ENCODE results near the gene SCNN1A.

Gene SCNN1A

DNA sequence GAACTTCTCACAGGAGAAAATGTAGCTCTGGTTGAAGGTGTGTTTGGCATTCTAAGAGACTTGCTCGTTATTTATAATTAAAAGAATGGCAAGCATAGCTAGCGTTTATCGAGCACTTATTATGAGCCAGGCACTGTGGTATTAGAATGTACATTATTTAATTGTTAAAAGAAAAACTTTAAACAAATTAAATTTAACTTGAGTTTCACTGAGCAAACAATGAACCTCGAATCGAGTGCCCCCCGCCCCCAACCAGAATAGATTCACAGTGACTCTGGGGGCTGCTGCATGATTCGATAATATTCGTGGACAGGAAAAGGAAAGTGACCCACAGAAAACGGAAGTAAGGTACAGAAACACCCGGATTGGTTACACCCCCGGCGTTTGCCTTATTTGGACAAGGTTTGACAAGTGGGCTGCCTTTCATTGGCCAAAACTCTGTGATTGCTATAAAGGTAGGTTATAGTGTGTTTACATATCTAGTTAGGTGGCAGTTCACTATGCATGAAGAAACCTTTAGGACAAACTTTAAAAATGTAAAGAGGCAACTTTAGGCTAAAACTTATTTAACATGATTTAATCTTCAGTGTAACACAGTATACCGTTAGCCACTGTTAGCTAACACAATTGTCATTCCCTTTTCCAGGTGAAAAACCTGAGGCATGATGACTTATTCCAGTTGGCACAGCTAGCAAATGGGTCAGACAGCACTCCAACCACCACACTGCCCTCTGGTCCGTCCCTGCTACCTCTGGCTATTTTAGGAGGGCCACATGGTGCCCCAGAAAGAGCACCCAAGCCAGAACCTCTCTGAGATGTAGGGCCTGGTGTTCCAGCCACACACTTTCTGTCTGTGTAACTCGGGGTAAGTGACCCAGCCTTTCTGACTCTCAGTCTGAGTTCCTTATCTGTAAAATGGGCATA lies 7.1 kb downstream of the SCNN1A start:
- DNase-seq, result no peak

DNA sequence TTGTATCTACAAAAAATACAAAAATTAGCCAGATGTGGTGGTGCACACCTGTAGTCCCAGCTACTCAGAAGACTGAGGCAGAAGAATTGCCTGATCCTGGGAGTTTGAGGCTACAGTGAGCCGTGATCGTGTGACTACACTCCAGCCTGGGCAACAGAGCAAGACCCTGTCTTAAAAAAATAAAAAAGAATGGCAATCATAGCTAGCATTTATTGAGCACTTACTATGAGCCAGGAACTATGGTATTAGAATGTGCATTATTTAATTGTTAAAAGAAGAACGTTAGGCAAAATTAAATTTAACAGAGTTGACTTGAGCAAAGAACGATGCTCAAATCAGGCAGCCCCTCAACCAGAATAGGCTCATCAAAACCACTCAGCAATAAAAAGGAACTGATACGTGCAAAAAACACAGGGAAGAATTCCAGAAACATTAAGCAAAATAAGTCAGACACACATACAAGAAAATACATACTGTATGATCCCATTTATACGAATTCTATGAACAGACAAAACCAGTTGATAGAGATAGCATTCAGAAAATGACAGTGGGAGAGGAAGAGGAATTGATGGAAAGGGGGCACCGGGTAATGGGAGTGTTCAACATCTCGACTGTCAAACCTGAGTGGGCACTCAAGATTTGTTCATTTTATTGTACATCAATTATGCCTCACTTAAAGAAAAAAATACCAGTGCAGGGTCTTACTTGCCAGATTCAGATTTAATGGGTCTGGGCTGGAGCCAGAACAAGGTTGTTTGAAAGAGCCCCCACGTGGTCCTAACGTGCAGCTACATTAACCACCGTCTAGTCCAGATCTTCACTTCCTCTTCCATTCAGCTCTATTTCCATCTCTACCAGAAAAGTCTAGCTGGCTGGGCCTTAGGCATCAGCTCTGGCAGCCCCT lies 8.0 kb downstream of the SCNN1A start:
- DNase-seq, result peak; percentile 70

DNA sequence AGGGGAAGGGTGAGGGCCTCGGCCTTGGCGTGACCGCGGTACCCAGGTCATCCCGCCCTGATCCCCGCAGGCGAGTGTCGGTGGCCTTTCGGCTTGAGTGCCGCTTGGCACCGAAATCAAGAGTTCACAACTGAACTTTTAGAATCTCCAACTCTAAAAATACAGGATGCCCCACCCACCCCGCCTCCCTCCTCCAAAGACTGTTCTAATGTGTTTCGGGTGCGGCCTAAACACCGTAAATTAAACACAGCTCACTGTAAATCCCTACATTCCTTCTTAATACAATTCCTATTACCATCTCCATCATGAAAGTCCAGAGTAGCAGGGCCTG lies 11.4 kb downstream of the SCNN1A start:
- DNase-seq, result peak; percentile 70

DNA sequence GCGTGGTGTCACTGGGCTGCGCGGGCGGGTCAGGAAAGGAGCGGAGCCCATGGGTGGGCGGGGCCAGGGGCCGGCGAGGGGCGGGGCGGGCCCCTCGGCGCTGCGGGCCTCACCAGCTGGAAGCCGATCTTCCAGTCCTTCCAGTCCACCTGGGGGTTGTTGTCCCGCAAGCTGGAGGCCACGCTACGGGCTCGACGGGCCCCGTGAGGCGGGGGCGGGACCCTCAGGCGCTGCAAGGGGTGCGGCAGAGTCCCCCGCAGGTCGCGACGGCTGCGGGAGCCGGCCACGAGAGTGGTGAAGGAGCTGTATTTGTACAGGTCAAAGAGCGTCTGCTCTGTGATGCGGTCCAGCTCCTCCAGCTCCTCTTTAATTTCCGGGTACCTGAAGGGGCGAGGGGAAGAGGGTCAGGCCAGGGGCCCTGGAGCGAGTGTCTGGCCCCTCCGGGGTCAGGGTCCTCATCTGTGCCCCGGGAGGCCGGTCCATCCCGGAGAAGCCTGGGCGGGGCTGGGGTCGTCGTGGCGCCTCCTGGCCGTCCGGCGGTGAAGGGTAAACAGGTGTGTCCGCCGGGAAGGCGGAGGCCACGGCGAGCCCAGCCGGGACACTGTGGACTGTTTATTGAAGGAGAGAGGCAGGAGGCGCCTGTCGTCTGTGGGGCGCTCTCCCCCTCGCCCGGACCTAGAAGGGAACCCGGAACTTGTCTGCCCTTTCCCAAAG lies 11.9 kb downstream of the SCNN1A start:
- DNase-seq, result peak; percentile 85

DNA sequence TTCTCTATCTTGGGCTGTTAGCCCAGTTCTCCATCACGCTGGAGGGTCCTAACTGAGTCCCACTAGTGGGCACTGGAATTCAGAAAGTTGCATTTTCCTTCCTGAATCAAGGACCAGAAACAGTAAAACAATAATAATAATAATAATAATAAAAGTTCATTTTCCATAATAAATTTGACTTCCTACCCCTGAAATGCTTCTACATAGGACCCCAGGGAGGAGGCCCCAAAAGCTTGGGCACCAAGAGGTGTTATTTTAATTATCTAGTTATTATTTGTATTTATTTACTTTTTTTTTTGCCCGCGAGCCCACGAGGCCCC lies 12.4 kb downstream of the SCNN1A start:
- no peak for DNase-seq

DNA sequence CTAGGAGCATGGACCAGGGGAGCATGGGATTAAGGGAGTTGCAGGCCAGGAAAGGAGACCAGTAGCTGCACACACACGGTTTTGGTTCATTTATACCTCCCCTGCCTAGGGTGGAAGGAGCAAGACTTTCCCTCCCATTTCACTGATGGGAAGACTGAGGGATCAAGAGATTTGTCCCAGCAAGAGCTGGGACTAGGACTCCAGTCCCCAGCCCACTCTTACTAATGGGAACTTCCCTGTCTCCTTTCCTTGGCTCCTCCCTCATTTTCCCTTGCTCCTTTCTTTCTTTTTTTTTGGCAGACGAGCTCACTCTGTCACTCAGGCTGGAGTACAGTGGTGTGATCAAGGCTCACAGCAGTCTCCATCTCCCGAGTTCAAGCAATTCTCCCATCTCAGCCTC lies 13.0 kb downstream of the SCNN1A start:
- no peak for DNase-seq

DNA sequence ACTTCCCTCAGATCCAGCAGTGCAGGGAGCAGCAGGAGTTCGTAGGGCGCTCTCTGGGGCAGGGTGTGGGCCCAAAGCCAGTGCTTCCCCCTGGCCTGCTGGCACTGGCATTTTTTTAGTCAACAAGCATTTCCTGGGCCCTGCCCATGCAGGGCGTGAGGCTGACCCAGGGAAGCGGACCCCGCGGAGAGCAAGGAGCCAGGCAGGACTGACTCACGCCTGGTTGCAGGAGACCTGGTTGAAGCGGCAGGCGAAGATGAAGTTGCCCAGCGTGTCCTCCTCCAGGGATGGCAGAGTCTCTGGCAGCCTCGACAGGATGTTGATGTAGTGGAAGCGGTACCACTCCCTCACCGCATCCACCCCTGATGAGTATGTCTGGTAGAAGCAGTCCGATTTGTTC lies 13.5 kb downstream of the SCNN1A start:
- DNase-seq, result peak; percentile 68

DNA sequence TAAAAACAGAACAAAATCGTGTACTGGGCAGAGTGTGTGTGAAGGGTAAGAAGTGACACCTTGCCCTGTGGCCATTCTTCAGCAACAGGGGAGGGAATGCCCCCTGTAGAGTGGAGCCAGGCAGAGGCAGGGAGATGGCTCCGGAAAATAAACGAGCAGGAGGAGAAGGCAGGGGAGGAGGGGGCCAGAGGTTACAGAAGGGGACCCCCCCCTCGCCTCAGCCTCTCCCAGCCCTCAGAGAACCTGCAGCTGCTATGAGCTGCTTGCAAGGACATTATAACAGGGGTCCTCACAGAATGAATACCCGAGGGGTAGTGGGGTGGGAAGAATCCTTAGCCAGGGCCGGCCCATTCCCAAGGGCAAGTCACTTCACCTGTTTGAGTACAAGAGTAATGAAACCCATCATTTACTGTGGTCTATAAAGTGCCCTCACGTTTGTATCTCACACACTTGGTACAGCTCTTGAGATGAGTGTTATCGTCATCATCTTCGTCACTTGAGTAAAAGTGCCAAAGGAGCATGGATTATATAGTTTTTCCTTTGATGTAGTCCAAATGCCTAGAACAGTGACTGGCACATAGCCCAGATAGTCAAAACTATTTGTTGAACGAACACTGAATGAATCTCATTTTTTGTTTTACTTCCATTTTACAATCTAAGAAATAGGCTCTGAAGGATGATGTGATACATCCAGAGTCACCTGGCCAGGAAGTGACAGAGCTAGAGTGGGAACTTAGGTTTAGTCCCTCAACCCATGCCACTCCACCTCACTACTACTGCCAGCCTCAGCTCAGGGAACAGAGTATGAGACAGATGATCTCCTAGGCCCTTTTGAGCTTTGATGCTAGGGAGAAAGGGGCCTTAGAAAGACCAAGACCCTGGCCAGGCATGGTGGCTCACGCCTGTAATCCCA lies 14.5 kb downstream of the SCNN1A start:
- DNase-seq, result no peak

DNA sequence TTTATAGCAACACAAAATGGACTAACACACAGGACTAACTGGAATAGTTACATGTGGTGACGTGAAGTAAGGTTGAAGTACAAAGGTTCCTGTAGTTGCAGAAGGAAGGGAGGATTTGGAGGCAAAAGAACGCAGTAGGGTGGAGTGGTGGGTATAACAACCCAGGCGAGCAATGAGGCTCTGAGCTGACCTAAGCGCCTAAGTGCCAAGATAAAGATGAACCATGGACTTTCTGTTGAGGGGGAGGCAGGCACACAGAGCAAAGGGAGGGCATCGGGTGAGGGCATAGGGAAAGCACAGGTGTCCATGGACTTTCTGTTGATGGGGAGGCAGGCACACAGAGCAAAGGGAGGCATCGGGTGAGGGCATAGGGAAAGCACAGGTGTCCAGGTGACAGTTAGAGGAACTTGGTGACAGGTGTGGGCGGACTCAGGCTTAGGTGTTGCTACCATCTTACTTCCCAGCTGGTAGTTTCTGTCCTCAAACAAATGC lies 15.2 kb downstream of the SCNN1A start:
- DNase-seq, result no peak

DNA sequence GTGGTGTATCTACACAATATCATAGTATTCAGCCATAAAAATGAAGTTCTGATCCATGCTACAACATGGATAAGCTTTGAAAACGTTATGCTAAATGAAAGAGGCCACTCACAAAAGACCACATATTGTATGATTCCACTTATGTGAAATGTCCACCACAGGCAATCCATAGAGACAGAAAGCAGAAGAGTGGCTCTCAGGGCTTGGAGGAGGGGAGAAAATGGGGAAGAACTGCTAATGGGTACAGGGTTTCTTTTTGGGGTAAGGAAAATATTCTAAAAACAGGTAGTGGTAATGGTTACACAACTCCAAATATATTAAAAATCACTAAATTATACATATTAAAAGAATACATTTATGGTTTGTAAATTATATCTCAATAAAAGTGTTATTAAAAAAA lies 16.5 kb downstream of the SCNN1A start:
- no peak for DNase-seq

DNA sequence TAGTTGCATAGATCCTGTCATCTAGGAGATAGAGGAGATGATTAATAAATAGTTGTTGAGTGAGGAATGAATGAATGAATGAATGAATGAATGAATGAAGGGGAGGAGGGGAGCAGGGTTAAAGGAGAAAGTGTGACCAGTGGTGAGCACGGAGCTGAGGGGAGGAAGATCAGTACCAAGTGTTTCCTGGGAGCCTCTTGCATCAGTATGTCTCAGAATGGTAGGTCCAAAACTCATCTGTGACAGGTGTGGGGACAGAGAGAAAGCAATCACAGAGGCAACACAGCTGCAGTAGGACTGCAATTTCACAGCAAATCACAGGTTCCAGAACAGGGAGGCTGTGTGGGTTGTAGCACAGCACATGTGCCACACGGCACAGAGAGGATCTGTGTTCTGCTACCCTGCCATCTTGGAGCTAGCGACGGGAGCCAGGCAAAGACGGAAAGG lies 19.0 kb downstream of the SCNN1A start:
- no peak for DNase-seq

DNA sequence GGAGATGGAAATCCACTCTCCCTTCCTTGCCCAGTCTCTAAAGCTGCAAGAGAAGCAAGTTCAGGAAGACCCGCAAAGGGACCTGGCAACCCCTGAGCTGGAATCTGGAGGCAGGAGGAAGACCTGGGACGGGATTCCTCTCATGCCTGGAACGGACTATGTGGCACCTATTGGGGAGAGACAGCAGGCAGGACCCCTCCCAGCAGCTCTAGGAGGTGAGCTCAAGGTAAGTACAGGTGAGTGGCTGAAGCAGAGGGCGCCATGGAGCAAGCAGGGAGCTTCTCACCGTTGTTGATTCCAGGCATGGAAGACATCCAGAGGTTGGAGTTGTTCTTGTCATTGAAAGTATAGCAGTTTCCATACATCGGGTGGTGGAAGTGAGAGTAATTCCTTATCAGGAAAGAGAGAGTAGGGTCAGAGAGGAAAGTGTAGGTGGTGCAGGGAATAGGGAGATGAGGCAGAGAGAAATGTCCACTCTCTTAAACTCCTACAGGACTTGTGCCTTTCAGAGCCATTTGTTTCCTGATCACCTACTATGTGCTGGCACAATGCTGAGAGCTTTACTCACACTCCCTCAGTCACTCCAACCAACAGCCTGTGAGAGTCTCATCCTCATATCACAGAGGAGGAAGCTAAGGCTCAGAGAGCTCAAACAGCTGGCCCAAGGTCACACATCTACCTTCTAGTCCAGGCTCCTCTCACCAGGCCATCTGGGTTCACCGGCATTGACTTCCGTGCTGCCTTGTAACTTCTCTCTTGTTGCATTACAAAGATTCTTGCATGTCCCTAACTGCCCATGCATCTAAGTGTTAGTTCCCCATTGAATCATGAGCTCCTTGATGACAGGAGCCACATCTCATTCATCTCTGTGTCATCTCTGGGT lies 19.6 kb downstream of the SCNN1A start:
- DNase-seq, result peak; percentile 32

DNA sequence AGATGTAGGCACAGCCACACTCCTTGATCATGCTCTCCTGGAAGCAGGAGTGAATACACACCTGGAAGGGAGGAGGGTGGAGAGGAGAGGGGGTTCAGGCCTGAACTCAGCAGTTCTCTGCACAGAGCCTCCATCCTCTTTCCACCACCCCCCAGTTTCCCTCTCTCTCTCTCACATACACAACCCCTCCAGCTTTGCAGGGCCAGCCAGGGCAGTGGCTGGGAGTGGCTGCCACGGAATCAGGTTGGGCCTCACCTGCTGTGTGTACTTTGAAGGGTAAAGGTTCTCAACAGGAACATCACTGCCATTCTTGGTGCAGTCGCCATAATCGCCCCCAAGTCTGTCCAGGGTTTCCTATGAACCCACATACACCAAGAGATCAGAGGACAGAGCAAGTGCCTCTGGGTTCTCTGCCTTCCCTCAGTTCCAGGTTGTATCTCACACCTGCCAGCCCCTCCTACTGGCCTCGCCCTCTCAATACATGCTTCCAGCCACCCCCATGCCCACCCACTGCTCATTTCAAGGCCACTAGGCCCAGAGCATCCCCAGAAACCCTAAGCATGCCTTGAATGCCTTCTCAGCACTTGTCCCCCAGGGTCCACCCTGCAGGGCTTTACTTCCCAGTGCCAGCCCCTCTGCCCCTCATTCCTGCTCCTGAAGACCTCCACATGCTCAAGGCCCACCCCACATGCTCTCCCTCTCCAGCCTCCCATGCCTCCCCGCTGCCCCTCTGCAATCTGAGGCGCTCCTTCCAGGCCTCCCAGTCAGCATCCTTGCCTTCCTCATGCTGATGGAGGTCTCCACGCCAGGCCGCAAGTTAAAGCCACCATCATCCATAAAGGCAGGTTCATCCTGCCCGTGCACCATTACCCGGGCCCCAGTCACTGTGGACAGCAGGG lies 20.6 kb downstream of the SCNN1A start:
- DNase-seq, result no peak

DNA sequence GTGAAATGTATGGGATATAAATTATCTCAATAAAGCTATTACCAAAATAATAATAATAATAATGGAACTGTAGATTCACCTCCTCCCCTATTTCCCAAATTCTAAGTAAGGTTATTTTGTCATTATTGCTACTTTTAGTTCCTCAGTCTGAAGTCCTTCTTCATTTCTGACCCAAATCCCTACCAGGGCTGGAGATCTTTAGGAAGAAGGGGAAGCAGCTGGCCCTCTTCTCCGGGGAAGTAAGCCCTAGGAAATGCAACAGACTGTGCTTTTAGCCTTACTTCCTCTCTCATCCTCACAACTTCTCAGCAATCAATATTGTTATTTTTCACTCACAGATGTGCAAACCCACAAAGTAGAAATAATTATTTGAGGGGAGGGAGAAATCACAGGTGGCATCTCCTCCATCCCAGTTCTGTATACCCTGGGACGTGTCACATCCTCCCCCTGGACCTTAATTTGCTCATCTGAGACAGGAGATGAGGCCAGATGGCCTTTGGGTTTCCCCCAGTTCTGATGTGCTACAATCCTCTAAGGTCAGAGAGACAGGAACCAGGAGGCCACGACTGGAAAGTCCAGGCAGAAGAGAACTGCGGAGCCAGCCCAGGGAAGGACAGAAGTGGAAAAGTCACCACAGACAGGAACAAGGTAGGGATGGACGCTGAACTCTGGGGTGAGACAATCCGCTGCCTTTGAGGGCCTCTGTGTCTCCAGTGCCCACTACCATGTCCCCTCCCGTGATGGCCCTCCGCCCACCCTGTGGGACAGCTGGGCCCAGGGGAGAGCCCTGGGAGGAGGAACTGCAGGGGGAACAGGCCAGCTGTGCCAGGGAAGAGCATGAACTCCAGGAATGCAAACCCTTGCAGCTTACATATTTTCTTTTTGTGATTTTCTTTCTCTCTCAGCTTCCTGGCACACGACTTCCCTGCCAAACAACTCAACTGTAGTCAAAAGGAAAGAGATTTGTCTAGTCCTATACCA lies 22.9 kb downstream of the SCNN1A start:
- DNase-seq, result no peak

DNA sequence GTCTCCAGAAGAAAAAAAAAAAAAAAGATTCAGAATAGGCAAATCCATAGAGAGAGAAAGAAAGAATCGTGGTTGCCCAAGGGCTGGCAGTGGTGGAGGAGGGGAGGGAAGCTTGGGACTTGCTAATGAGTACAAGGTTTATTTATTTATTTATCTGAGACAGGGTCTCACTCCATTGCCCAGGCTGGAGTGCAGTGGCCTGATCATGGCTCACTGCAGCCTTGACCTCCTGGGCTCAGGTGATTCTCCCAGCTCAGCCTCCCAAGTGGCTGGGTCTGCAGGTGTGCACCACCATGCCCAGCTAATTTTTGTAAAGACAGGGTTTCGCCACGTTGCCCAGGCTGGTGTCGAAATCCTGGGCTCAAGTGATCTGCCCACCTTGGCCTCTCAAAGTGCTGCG lies 23.7 kb downstream of the SCNN1A start:
- DNase-seq, result no peak

DNA sequence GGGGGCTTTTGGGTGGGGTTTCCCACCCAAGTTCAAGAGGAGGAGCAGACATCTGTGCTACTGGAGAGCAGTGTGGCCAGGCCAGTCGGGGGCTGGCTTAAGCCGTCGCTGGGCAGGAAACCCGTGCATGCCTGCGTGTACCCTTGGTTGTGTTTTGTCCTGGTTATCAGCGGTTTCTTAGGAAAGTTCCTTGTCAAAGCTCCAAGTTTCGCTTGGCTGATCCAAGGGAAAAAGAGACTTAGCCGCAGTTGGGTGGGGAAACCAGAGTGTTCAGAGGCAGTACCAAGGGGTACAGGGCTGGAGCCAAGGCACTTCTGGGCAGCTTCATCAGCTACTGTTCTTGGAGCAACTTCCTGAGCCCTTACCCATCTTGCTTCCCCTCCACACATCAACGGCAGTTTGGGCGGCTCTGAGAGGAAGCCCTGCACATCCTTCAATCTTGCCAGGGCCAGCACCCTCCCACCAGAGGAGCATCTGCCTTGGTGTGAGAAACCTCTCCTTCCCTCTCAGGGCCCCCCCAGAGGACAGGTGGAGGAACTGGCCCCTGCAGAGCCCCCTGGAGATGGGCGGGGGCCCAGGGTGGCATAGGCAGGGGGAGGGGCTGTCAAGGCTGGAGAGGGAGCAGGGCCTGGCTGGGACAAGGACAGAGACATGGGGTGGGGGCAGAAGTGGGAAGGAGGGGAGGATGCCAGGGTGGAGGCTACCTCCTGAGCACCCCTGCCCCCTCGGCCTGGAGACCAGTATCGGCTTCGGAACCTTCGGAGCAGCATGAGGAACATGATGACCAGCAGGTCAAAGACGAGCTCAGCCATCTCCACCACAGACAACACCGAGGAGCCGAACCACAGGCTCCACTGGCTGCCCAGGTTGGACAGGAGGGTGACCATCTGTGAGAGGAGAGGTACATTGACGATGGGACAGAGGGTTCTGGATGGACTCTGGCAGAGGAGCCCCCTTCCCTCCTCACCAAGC lies 27.7 kb downstream of the SCNN1A start:
- DNase-seq, result peak; percentile 50

DNA sequence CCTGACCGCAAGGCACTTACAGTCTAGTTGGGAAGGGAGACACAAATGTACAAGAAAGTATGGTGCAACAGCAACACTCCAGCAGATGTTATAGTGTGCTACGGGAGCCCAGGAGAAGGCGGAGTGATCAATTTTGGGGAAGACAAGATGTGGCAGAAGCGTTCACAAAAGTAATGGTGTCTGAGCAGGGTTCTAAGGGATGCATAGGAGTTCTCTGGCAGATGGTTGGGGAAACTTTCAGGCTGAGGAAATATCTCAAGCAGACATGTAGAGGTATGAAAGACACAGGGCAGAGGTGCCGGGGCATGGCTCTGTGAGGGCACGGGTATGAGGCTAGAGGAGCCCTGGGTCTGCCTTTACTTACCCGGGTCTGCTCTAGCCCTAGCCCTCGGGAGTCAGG lies 28.4 kb downstream of the SCNN1A start:
- DNase-seq, result no peak

Data from CD4-positive, alpha-beta T cell treated with Interleukin-17A for 4 hours (primary cell).